ENCODE data around the gene BTBD9.

- TF ChIP-seq, protein P1, sequence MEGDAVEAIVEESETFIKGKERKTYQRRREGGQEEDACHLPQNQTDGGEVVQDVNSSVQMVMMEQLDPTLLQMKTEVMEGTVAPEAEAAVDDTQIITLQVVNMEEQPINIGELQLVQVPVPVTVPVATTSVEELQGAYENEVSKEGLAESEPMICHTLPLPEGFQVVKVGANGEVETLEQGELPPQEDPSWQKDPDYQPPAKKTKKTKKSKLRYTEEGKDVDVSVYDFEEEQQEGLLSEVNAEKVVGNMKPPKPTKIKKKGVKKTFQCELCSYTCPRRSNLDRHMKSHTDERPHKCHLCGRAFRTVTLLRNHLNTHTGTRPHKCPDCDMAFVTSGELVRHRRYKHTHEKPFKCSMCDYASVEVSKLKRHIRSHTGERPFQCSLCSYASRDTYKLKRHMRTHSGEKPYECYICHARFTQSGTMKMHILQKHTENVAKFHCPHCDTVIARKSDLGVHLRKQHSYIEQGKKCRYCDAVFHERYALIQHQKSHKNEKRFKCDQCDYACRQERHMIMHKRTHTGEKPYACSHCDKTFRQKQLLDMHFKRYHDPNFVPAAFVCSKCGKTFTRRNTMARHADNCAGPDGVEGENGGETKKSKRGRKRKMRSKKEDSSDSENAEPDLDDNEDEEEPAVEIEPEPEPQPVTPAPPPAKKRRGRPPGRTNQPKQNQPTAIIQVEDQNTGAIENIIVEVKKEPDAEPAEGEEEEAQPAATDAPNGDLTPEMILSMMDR (IDR thresholded peaks at IDR 0.05): no peak
- no peak for TF ChIP-seq POLR2A (IDR thresholded peaks at IDR 0.05)
These were observed 478.9 kb downstream of the BTBD9 start for GRCh38 chr6:38160831-38161230.
